HepG2 (cell line): ENCODE results near the gene KCNMB2. TPM values are rescaled to one million over a fixed set of nuclear protein-coding genes. Genes with fewer than 3 reads are reported as not detected.

ENCODE experiments used
- CHD2 ChIP-seq: IDR thresholded peaks from 2 replicates; pipeline ENCODE4 v1.6.1; 2011; ENCODE audit warnings: low read depth, low read length, improper control_type of control experiment
- DZIP1 ChIP-seq: sonication (generic); formaldehyde crosslinking; IDR thresholded peaks from 2 replicates; pipeline ENCODE4 v1.5.0; 2020; ENCODE audit warnings: mild to moderate bottlenecking, missing genetic modification reagents
- ETV6 ChIP-seq: sonication (generic); formaldehyde crosslinking; conservative IDR thresholded peaks from 2 replicates; pipeline ENCODE4 v1.4.0; 2020; ENCODE audit warnings: missing genetic modification reagents
- PHF21A ChIP-seq: sonication (generic); formaldehyde crosslinking; IDR thresholded peaks from 2 replicates; pipeline ENCODE4 v1.5.0; 2020; ENCODE audit warnings: mild to moderate bottlenecking, missing genetic modification reagents
- RBM39 ChIP-seq: fragments of 200-400 bp; formaldehyde crosslinking; IDR thresholded peaks from one replicate; pipeline ENCODE4 v1.6.1; 2018; ENCODE audit warnings: antibody characterized with exemption, mild to moderate bottlenecking, low read depth, low read length; ENCODE audit not compliant: poor library complexity, severe bottlenecking
- THAP11 ChIP-seq: IDR thresholded peaks from 2 replicates; pipeline ENCODE4 v1.6.1; 2016; ENCODE audit warnings: missing biosample characterization, missing genetic modification reagents
- ZBTB1 ChIP-seq: sonication (generic); formaldehyde crosslinking; IDR thresholded peaks from 2 replicates; pipeline ENCODE4 v1.4.0; 2020; ENCODE audit warnings: missing genetic modification reagents, borderline replicate concordance
- ZNF34 ChIP-seq: sonication (generic); formaldehyde crosslinking; IDR thresholded peaks from 2 replicates; pipeline ENCODE4 v1.4.0; 2020; ENCODE audit warnings: mild to moderate bottlenecking, missing genetic modification reagents, borderline replicate concordance
- ZSCAN29 ChIP-seq: sonication (generic); formaldehyde crosslinking; conservative IDR thresholded peaks from 2 replicates; pipeline ENCODE4 v1.4.0; 2020; ENCODE audit warnings: mild to moderate bottlenecking, missing genetic modification reagents
- polyA plus RNA-seq, 8 experiments: library from polyadenylated mRNA; depleted of rRNA in 3 of 8; stranded (reverse) in 7 of 8; unstranded in 1 of 8; fragments of >200 nt; fragmentation: Illumina TruSeq in 4 of 8; extraction: Trizol in 4 of 8; gene quantifications; 2 replicates each; pipeline versions ENCODE4 v1.2.1 to v1.2.3, GENCODE V29; 2011 to 2016; ENCODE audit warnings: low read depth in 4 of 8, missing spikeins in 1 of 8, mixed read lengths in 1 of 8; ENCODE audit not compliant: insufficient read depth in 1 of 8
- total RNA-seq, 5 experiments: library from RNA; depleted of rRNA; stranded (reverse); fragments of >200 nt; fragmentation: Illumina TruSeq; extraction: Trizol; gene quantifications; 2 replicates each; pipeline ENCODE4 v1.2.3, GENCODE V29; 2016; ENCODE audit warnings: low read depth in 1 of 5
- TF ChIP-seq, protein P1 (sequence below): IDR thresholded peaks from 2 replicates; pipeline ENCODE4 v1.6.1; 2016; ENCODE audit warnings: missing genetic modification reagents, missing compliant biosample characterization
- TF ChIP-seq, protein P2 (sequence below): sonication (generic); formaldehyde crosslinking; IDR thresholded peaks from 2 replicates; pipeline ENCODE4 v1.9.0; 2021; ENCODE audit warnings: missing genetic modification reagents, mild to moderate bottlenecking, borderline replicate concordance
- TF ChIP-seq, protein P3 (sequence below): sonication (generic); formaldehyde crosslinking; IDR thresholded peaks from 2 replicates; pipeline ENCODE4 v1.5.0; 2020; ENCODE audit warnings: missing genetic modification reagents
- TF ChIP-seq, protein P4 (sequence below): sonication (generic); formaldehyde crosslinking; IDR thresholded peaks from 2 replicates; pipeline ENCODE4 v1.5.0; 2020; ENCODE audit warnings: missing genetic modification reagents

KCNMB2 gene
- total and polyA plus RNA-seq, 2 of the 13 experiments (the other 11 are each of a cell fraction or from before 2014, with no cell fraction given), result not detected

- no peak for TF ChIP-seq PHF21A (CRISPR knock-in tag)
- TF ChIP-seq ZBTB1, result no peak
- TF ChIP-seq CHD2, result no peak
- TF ChIP-seq THAP11 (CRISPR knock-in tag), result no peak
- TF ChIP-seq, protein P1, sequence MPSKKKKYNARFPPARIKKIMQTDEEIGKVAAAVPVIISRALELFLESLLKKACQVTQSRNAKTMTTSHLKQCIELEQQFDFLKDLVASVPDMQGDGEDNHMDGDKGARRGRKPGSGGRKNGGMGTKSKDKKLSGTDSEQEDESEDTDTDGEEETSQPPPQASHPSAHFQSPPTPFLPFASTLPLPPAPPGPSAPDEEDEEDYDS (CRISPR knock-in tag), result no peak
- no peak for TF ChIP-seq ZNF34 (CRISPR knock-in tag)
- TF ChIP-seq, protein P2, sequence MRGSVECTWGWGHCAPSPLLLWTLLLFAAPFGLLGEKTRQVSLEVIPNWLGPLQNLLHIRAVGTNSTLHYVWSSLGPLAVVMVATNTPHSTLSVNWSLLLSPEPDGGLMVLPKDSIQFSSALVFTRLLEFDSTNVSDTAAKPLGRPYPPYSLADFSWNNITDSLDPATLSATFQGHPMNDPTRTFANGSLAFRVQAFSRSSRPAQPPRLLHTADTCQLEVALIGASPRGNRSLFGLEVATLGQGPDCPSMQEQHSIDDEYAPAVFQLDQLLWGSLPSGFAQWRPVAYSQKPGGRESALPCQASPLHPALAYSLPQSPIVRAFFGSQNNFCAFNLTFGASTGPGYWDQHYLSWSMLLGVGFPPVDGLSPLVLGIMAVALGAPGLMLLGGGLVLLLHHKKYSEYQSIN (CRISPR knock-in tag), result no peak
- TF ChIP-seq, protein P3, sequence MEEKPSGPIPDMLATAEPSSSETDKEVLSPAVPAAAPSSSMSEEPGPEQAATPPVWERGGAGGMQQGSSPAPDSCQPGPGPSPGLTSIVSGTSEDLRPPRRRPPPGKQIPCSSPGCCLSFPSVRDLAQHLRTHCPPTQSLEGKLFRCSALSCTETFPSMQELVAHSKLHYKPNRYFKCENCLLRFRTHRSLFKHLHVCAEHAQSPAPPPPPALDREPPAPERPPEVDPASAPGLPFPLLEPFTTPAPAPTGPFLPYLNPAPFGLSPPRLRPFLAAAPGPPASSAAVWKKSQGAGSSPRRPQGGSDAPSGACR (CRISPR knock-in tag), result no peak
- no peak for TF ChIP-seq ETV6 (CRISPR knock-in tag)
- TF ChIP-seq ZSCAN29 (CRISPR knock-in tag), result no peak
- TF ChIP-seq RBM39, result no peak
- no peak for TF ChIP-seq DZIP1 (CRISPR knock-in tag)
- TF ChIP-seq, protein P4, sequence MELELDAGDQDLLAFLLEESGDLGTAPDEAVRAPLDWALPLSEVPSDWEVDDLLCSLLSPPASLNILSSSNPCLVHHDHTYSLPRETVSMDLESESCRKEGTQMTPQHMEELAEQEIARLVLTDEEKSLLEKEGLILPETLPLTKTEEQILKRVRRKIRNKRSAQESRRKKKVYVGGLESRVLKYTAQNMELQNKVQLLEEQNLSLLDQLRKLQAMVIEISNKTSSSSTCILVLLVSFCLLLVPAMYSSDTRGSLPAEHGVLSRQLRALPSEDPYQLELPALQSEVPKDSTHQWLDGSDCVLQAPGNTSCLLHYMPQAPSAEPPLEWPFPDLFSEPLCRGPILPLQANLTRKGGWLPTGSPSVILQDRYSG (CRISPR knock-in tag), result no peak
- TF ChIP-seq, all 625 proteins: peak for 0
These were observed 291.1 kb downstream of the KCNMB2 start (continued) for GRCh38 chr3:178827285-178827856.
